NT2/D1 (cell line): Measurements from ENCODE around the gene TBC1D5.

Experiments
- DNase-seq: peaks from one replicate; pipeline ENCODE4 v3.0.0-alpha.2; 2011; ENCODE audit warnings: low read depth, low spot score
- H3K27me3 ChIP-seq: 2 replicates; pipeline ENCODE4 v1.6.0; 2011; ENCODE audit warnings: mild to moderate bottlenecking; ENCODE audit not compliant: insufficient read length, insufficient read depth
- H3K36me3 ChIP-seq: 2 replicates; pipeline ENCODE4 v1.6.1; 2011; ENCODE audit warnings: mild to moderate bottlenecking, low read length, mixed read lengths; ENCODE audit not compliant: insufficient read depth, insufficient read length
- H3K4me1 ChIP-seq: 2 replicates; pipeline ENCODE4 v1.5.1; 2011; ENCODE audit not compliant: insufficient read depth, insufficient read length
- H3K4me3 ChIP-seq: 2 replicates; pipeline ENCODE4 v1.5.1; 2011; ENCODE audit warnings: low read depth; ENCODE audit not compliant: insufficient read length
- H3K9ac ChIP-seq: 2 replicates; pipeline ENCODE4 v1.6.0; 2011; ENCODE audit warnings: low read depth; ENCODE audit not compliant: insufficient read length
- H3K9me3 ChIP-seq: 2 replicates; pipeline ENCODE4 v1.5.1; 2011; ENCODE audit warnings: mild to moderate bottlenecking, low read length; ENCODE audit not compliant: insufficient read depth
- SUZ12 ChIP-seq: IDR thresholded peaks from 2 replicates; pipeline ENCODE4 v1.6.1; 2011; ENCODE audit not compliant: insufficient read length, insufficient read depth; ENCODE audit errors: extremely low read depth
- YY1 ChIP-seq: IDR thresholded peaks from 2 replicates; pipeline ENCODE4 v1.6.1; 2011; ENCODE audit not compliant: insufficient read length, insufficient read depth
- ZNF274 ChIP-seq: IDR thresholded peaks from 2 replicates; pipeline ENCODE4 v1.6.1; 2011; ENCODE audit warnings: mild to moderate bottlenecking, low read depth, low read length

TBC1D5 gene

GRCh38 chr3:17390785-17391184, 351.6 kb downstream of the TBC1D5 start:
- H3K4me1 ChIP-seq: no peaks in the 10 kb centered on the region
- no peaks in the 10 kb centered on the region for H3K36me3 ChIP-seq
- DNase-seq: no peak
- no peak overlapping the region for H3K9ac ChIP-seq
- TF ChIP-seq ZNF274 (no peak), YY1 (no peak), SUZ12 (no peak)
- H3K27me3 ChIP-seq: no peaks in the 10 kb centered on the region
- no peak overlapping the region for H3K4me3 ChIP-seq
- no peaks in the 10 kb centered on the region for H3K9me3 ChIP-seq

- no peaks in the 10 kb centered on the region for H3K4me1 ChIP-seq
- H3K9me3 ChIP-seq: no peaks in the 10 kb centered on the region
- DNase-seq: no peak
- H3K36me3 ChIP-seq: no peaks in the 10 kb centered on the region
- TF ChIP-seq YY1 (no peak), SUZ12 (no peak), ZNF274 (no peak)
- H3K9ac ChIP-seq: no peak overlapping the region
- no peak overlapping the region for H3K4me3 ChIP-seq
- no peaks in the 10 kb centered on the region for H3K27me3 ChIP-seq
Measured at GRCh38 chr3:17387108-17387507, 355.3 kb downstream of the TBC1D5 start.

- DNase-seq: no peak
- Histone ChIP-seq H3K9me3 (no peaks in the 10 kb centered on the region), H3K4me1 (no peaks in the 10 kb centered on the region), H3K36me3 (no peaks in the 10 kb centered on the region), H3K27me3 (no peaks in the 10 kb centered on the region), H3K4me3 (no peak overlapping the region), H3K9ac (no peak overlapping the region)
- TF ChIP-seq SUZ12: no peak
- no peak for TF ChIP-seq ZNF274
- no peak for TF ChIP-seq YY1
Measured at GRCh38 chr3:17386432-17386831, 356.0 kb downstream of the TBC1D5 start.

GRCh38 chr3:17384567-17385296, 357.7 kb downstream of the TBC1D5 start:
- no peak overlapping the region for H3K4me3 ChIP-seq
- TF ChIP-seq SUZ12 (no peak), YY1 (no peak), ZNF274 (no peak)
- H3K9me3 ChIP-seq: no peaks in the 10 kb centered on the region
- no peaks in the 10 kb centered on the region for H3K4me1 ChIP-seq
- no peaks in the 10 kb centered on the region for H3K36me3 ChIP-seq
- no peaks in the 10 kb centered on the region for H3K27me3 ChIP-seq
- H3K9ac ChIP-seq: no peak overlapping the region
- no peak for DNase-seq

GRCh38 chr3:17373304-17373703, 369.1 kb downstream of the TBC1D5 start:
- H3K27me3 ChIP-seq: no peaks in the 10 kb centered on the region
- no peak for DNase-seq
- no peak overlapping the region for H3K4me3 ChIP-seq
- no peak overlapping the region for H3K9ac ChIP-seq
- H3K4me1 ChIP-seq: no peaks in the 10 kb centered on the region
- H3K36me3 ChIP-seq: peaks cover 6% of the 10 kb centered on the region
- TF ChIP-seq SUZ12 (no peak), YY1 (no peak), ZNF274 (no peak)
- no peaks in the 10 kb centered on the region for H3K9me3 ChIP-seq

GRCh38 chr3:17372362-17373210, 369.8 kb downstream of the TBC1D5 start:
- H3K9me3 ChIP-seq: no peaks in the 10 kb centered on the region
- H3K27me3 ChIP-seq: no peaks in the 10 kb centered on the region
- H3K4me1 ChIP-seq: no peaks in the 10 kb centered on the region
- no peak for TF ChIP-seq YY1
- TF ChIP-seq SUZ12: no peak
- no peak for TF ChIP-seq ZNF274
- no peak overlapping the region for H3K9ac ChIP-seq
- peaks cover 6% of the 10 kb centered on the region for H3K36me3 ChIP-seq
- DNase-seq: no peak
- no peak overlapping the region for H3K4me3 ChIP-seq

- no peak overlapping the region for H3K4me3 ChIP-seq
- peaks cover 6% of the 10 kb centered on the region for H3K36me3 ChIP-seq
- no peak overlapping the region for H3K9ac ChIP-seq
- H3K4me1 ChIP-seq: no peaks in the 10 kb centered on the region
- TF ChIP-seq SUZ12 (no peak), YY1 (no peak), ZNF274 (no peak)
- no peaks in the 10 kb centered on the region for H3K27me3 ChIP-seq
- no peak for DNase-seq
- no peaks in the 10 kb centered on the region for H3K9me3 ChIP-seq
Measured at GRCh38 chr3:17369973-17370372, 372.5 kb downstream of the TBC1D5 start.
